ENCODE measurements around the gene MAEA.

- TF ChIP-seq CTCF (conservative IDR thresholded peaks at IDR 0.05) (no peak), ZFX (IDR thresholded peaks at IDR 0.05) (no peak)
These were observed 20.5 kb upstream of the MAEA start for GRCh38 chr4:1269209-1269608.

All from C4-2B (cell line).